ENCODE measurements around the gene TMPRSS13. TPM values are rescaled to one million over a fixed set of nuclear protein-coding genes. Genes with fewer than 3 reads are reported as not detected.
A peak's percentile ranks its signal among the peaks of the same experiment; 100 is the strongest.

Gene TMPRSS13
- total RNA-seq, 1 donor from 2014 or later: 0.15 TPM

DNA sequence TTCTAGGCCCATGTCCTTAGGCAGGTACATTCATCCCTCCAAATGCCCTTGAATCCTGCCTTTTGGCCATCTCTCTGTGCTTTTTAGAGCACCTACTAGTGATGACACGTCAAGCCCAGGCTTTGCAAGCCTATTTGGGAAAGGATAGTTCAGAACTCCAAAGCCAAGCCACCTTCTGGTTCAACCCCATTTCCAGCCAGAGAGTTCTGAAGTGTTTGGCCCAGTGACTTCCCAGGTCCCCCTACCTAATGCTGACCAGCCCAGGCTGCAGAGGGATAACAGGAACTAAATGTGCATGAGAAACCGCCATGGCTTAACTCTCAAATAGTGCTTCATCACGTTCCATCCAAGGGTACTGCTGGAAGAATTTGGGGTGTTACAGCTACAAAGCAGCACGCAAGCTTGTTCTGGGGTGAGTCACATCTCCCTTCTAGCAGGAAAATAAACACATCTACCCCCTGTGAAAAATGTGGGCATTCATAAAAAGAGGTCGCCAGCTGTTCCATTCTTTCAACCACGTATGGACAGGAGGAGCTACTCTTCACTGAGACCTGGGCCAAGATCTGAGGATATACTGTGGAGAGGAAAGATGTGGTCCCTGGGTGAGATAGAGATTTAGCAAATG is 50.8 kb downstream of the TMPRSS13 start:
- DNase-seq (no peak), ATAC-seq (no peak)
- intact Hi-C loops (cut with micrococcal nuclease): no loop called here

DNA sequence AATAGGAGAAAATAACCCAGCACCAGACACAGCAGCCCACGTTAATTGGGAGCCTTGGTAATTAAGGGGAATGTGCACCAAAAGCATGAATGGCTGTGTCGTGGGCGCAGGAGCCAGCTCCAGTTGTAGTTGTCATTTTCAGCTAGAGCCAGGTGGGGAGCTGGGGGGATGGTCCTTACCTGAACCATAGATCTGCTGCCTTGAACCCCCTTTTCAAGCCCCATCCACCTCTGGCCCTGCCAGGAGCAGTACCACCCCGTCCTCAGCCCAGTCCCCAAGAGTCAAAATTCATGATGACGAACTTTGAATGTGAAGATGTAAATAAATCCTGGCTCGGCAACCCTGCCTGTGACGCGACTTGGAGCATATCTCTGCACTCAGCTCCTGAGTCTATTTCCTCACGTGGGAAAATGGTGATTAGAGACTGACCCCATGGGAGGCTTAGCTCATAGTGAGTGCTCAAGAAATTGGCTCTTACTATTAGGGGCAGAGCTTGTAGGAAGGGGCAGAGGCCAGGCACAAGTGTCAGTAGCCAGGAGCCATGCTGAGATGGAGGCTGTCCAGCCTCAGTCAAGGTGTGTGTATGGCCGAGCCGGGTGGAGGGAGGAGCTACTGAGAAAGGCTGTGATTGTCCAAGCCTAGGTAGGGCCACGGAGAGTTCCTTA is 52.0 kb downstream of the TMPRSS13 start:
- DNase-seq (peak; percentile 68), ATAC-seq (peak; percentile 61)
- intact Hi-C loops (cut with micrococcal nuclease): no loop called here

DNA sequence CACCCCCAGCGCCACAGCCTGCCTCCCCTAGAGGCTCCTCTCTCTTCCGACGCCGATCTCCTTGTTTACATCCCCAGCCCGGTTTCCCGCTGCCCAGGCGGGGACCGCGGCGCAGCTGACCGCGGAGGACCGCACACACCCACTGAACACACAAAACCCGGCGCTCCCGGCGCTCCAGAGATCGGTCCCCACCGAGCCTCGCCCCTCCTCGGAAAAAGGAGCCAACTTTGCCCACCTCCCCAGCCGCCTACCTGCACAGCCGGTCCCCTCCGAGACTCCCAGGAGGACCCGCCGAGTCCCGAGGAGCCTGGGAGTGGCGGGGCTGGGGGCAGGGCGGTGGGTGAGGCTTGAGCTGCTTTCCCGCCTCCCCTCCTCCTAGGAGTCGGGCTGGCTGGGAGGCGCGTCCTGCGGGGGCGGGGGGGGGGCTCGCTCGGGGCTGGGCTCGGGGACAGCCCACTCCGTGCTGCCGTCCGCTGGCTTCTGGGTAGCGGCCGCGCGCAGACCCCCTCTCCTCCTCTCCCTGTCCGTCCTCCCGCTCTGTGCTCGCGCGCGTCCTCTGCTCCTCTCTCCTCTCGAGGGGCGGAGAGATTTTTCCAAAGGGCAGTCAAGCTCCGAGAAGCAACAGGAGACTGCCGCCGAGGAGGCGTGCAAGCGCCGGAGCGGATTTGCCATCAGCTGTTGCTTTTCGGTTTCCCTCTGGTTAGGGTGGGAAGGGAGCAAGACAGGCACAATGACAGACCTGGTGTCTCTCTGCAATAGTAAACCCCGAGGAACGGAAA is 52.7 kb downstream of the TMPRSS13 start, which contains the start of gene FXYD6:
TSS of gene FXYD6 (minus strand) at position 318 of the 779 bp plus-strand sequence. CDS start 33,882 bp downstream, outside the sequence.
- peak; percentile 79 for DNase-seq
- ATAC-seq: peak; percentile 79
- intact Hi-C loops (cut with micrococcal nuclease): no loop called here

DNA sequence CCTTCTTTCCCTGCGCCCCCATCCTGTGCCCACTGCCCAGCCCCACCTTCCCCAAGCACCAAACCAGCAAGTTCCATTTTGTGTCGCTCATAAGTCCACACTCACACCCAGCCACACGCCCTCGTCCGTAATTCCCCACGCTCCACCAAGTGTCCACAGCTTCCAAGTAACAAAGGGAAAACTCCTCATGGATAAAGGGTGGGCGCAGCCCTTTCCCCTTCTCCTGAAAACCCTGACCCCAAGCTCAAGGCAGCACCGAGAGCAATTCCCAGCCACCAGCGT is 53.2 kb downstream of the TMPRSS13 start:
- no peak for DNase-seq
- intact Hi-C loops (cut with micrococcal nuclease): no loop called here
- no peak for ATAC-seq

DNA sequence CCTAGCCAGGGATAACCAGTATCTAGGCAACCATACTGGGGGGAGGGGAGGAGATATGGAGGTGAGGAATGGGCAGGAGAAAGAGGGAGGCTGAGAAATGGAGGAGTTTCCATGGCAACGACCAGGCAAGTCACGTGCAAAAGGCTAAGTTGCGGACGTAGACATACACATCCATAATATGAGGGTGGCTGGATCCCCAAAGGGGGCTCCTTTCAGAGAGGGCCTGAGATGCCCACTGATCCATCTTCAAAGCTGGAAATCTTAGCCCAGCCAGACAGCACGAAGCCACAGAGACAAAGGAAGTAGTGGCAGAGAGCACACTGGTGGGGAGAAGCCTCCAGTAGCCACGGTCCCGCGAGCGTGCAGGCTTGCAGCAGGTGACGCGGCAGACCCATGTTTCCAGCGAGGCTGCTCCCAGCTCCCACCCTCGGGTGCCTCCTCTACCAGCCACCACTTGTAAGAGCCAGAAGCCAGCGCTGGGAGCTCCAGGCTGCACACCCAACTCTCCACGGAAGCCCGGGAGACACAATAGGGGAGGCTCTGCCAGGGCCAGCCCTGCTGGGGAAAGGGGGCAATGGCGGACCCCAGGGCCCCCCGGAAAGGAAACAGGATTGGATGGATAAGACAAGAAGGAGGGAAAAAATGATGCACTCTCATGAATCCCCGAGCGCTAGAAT is 53.7 kb downstream of the TMPRSS13 start:
- intact Hi-C loops (cut with micrococcal nuclease): no loop called here
- ATAC-seq (peak; percentile 8), DNase-seq (peak; percentile 54)

DNA sequence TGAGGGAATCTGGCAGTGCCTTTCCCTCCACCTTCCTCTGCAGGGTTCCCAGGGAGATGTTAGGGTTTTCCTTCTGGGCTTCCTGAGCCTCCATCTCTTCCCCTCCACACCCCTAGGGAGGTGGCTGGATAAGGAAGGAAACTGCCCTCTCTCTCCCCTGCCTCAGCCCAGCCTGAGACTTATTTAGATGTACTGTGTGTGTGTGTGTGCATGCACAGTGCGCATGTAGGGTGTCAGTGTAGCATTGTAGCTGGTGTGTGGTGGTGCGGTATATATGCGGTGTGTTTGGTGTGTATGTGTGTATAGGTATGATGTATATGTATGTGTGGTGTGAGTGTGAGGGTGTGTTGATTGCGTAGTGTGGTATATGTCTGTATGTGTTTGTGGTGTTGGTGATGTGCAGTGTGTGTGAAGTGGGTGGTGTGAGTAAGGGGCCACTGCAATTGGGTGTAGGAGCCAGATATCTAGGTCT is 54.3 kb downstream of the TMPRSS13 start:
- DNase-seq (no peak), ATAC-seq (no peak)

DNA sequence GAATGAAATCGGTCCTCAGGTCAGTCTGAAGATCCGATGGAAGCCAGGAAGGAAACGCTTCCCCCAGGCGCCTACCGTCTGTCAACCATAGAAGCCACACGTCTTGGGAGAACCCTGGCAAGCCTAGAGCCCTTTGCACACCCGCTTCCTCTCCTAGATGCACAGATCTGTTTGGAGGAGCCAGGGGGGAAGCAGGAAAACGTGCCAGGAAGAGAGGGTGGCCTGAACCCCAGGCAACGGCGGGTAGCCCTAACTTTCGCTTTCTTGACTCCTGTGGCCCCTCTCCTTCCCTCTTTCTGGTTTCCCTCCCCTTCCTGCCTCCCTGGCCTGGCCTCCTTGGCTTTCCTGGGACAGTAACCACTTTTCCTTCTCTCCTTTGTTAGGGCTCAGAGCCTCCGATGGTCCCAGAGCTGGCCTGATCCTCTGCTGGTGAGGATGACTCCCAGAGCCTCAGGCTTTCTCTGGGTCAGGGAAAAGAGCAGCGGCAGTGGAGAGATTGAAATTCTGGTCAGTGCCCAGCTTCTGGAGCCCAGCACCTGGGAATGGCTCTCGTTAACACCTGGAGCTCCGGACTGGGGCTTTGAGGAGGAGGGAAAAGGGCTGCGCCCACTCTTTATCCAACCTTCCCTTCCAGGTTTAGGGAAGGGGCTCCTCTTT is 54.8 kb downstream of the TMPRSS13 start:
- intact Hi-C loops (cut with micrococcal nuclease): no loop called here
- ATAC-seq (no peak), DNase-seq (no peak)

More for the DNA sequence above, 54.3 kb downstream of the TMPRSS13 start:
- intact Hi-C loops (cut with micrococcal nuclease): no loop called here

DNA sequence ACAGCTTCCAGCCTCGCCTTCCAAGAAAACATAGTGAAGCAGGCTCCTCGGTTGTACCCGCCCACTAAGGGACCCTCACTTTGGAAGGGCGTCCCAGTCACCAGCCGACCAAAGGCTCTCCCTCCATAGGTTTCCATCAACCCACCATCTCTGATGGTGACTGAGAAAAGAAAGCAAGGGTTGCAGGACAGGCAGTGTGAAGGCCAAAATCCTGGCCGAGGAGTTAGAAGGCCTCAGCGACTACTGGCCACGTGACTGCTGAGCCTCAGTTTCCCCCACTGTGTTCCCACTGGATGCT is 55.4 kb downstream of the TMPRSS13 start:
- intact Hi-C loops (cut with micrococcal nuclease): no loop called here
- ATAC-seq (no peak), DNase-seq (no peak)

DNA sequence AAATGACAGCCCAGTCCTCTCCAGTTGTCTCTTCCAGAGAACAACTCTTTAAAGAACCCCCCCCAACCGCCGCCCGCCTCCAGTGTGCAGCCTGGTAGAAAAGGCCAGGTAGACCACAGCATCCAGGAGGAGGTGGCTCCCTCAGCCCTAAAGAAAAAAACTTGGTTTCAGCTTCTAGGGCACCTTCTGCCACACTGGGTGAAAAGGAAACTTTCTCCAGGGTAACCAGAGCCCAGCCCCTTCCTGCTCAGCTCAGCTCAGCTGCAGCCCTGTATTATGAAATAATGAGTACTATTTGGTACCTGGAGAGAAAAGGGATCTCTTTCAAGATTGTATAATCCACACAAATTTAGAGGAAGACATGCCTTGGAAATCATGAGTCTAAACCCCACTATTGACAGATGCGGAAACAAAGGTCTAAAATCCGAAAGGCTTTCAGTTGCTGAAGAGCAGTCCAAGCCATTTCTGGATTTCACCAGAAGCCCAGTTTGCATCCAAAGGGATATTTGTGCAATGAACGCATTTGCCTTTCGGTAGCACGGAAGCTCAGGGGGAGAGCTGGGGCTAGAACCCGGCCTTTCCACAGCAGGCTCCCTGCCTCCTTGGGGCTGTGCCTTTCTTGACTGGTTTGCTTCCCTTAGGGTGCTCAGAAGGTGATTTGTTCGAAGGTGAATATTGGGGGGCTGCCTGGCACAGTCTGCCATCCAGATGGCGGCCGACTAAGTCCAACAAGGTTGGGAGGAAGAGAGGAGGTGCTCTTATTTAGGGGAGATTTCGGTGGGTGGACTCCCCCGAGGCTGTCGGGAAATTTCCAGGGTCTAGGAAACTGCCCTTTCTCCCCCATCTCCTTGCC is 56.0 kb downstream of the TMPRSS13 start:
- intact Hi-C loops (cut with micrococcal nuclease): no loop called here
- DNase-seq: no peak
- no peak for ATAC-seq

DNA sequence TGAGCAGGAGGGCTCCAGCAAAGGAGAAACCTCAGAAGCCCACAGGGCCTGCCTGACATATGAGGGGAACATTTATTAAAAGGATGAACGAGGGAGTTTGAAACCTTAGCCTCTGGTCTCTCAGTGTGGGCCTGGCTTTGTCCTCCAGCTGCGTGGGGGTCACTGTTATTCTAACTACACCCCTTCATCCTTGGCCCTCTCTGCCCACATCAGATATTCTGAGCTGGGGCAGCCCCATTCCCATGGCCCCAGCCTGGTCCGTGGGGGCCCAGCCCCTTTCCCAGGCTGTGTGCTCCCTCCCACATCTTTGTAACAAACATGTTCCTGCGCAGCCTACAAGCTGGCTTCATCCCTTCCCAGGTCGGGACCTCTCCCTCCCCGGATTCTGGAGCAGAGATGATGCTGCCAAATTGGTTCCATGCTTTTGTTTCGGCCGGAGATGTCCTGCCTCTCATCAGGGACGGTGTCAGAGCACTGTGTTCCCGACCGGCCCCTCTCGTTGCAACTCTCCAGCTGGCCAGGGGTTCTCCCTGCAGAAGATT is 56.7 kb downstream of the TMPRSS13 start:
- DNase-seq (peak; percentile 59), ATAC-seq (peak; percentile 22)
- intact Hi-C loops (cut with micrococcal nuclease): no loop called here

DNA sequence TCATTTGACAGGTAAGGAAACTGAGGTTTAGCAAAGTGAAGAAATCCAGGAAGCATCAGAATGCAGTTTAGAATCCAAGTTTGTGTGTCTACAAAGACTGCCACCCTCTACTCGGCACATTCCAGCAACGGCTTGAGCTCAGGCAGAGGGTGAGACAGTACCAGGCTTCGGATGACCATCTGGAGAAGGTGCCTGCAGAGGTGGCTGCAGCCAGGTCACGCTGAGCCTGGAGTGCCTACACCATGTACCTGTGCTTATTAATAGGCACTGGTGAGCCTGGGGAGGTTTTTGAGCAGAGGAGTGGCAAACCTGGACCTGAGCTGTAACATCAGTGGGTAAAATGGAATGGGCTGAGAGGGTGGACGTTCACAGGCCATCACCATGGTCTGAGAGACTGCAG is 57.4 kb downstream of the TMPRSS13 start:
- no peak for DNase-seq
- ATAC-seq: no peak
- intact Hi-C loops (cut with micrococcal nuclease): no loop called here

DNA sequence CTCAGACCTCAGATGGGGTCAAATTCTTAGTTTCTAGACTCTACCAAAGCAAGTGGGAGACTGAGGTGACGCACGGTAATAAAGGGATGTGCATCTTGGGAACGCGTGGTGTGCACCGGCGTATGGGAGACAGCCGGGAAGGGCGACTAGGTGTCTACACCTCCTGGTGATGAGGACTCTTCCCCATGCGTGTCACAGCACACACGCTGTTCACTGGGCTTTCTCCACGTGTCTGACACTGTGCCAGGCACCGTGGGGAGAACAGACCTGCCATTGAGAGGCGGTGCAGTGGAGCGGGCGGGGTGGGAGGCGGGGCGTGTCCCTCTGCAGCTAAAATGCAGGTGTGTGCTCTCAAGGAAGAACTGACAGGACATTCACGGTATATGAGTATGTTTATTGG is 58.0 kb downstream of the TMPRSS13 start:
- intact Hi-C loops (cut with micrococcal nuclease): no loop called here
- no peak for DNase-seq
- no peak for ATAC-seq

DNA sequence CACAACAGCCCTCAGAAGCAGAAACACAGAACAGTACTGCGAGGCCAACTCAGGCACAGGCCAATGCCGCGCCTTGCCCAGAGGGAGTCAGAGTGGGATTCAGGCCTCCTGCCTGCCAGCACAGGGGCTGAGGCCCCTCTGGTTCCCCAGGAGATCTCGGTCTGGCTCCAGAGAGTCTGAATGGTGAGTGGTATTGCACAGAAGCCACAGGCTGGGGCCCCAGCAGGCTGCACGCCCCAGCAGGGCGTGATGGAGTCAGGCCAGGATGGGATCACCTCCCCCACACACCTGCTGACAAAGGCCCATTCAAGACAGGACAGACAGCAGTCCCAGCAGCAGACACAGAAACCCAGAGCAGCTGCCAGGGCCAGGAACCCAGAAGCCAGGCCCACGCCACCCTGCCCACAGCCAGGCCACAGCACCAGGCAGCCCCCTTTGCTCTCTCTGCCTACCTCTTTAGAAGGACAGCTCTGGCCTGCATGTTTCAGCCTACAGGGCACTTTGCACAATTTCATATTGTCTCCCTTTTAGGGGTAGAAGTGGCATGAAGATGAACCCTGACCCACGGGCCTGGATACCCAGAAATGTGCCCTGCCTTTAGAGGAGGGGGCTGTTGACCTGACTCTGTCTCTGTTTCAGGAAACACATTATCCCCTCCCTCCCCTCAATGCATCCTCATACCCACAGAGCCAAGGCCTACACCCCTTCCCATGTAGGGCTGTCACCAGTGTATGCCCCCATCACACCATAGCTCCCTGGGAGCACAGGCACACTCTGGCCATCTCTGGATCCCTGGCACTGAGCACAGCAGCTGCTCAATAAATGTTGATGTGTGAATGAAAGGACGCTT is 58.9 kb downstream of the TMPRSS13 start:
- intact Hi-C loops (cut with micrococcal nuclease): no loop called here
- DNase-seq: no peak
- ATAC-seq: no peak

DNA sequence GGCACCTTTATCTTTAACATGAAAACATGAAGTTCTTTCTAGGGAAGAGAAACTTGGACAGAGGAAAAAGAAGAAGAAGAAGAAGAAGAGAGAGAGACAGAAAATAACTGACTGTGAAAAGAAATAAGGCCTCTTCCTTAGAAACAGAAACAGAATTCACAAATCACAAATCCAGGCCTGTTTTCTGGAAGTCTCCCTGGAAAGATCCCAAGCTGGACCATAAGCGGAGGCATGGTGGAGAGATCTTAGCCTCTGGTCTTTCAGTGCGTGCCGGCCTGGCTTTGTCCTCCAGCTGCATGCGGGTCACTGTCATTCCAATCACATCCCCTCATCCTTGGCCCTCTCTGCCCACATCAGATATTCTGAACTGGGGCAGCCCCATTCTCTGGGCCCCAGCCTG is 59.6 kb downstream of the TMPRSS13 start:
- intact Hi-C loops (cut with micrococcal nuclease): no loop called here
- ATAC-seq (no peak), DNase-seq (no peak)

DNA sequence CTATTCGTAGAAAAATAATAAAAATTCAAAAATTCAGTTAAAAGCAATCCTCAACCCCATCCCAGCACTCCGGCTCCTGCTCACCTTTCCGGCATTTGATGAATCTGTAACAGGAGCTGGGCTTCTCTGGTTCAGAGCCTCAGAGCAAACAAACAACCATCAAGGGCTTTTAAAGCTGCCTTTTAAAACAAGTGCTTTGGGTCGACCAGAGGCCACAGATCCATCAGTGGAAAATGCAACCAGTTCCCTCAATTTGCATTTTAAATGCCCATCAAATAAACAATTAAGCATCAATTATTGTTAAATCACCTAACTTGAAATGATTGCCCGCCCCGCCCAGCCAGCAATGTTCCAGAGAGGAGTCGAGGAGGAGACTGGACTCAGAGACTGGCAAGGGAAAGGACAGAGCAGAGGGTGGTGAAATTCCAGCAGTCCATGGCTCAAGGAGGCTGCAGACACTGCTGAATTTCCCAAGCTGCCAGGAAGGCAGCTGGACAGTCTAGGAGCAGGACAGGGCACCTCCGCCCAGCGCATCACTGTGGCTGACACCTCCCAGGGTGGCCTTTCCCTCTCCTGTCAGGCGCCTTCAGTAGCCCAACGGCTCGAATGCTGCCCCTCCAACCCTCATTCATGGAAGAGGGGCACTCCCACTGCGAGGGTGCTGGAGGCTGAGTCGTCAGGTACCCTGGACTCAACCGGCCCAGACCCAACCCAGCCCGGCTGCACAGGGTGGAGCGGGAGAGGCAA is 60.2 kb downstream of the TMPRSS13 start:
- DNase-seq: no peak
- intact Hi-C loops (cut with micrococcal nuclease): no loop called here
- no peak for ATAC-seq

DNA sequence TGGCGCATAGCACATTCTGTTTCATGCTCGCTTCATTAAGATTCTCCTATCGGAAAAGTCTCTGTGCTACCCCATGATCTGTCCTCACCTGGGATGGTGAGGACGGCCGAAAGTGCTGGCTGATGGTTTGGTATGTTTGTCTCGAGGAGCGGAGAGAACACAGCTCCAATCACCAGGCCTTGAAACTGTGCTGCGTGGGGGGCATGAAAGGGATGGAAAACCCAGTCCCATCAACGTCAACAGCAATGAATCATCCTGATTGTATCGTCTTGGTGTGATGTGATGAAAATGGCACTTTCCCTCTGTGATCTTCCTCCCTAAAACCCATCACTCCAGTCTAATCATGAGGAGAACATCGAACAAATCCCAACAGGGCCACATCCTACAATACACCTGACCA is 61.1 kb downstream of the TMPRSS13 start:
- DNase-seq (no peak), ATAC-seq (no peak)
- intact Hi-C loops (cut with micrococcal nuclease): no loop called here

DNA sequence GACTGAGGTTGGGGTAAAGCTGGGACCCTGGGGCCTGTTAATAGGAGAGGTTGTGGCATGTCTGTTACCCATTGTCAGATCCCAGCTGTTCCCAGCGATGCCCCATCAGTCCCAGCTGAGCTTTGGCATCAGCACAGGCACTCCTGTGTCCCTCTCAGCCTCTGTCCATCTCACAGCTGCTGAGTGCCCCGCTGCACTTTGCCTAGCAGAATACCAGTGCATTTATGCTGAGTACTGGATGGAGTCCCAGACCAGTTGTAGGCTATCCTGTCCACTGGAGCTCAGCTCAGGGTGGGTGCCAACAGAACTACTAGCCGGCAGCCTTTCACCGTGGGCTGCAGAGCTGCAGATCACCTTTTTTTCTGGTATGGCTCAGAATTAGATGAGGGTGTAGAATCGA is 62.7 kb downstream of the TMPRSS13 start:
- peak; percentile 15 for ATAC-seq
- intact Hi-C loops (cut with micrococcal nuclease): no loop called here
- no peak for DNase-seq
